ENCODE data around the gene SCYGR8.

DNA sequence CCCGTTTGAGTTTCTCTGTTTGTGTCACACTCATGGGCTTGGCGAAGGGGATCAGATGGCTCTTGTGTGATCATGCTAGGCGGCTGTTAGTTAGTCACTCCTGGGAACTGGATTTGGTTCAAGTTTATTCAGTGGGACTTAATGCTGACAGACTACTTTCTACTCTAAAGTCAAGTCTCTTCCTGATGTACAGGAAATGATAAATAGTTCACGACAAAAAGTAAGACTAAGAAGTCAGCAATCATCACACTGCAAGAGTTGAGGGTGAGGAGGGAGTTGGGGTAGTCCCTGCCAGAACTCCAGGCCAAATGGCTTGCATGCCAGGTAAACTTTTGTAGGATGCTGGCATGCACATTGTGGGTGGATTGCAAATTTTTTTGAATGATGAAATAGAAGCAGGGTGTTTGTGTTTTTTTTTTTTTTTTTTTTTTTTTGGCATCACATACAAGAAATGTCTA lies 42.9 kb downstream of the SCYGR8 start:
- TF ChIP-seq, protein P1, sequence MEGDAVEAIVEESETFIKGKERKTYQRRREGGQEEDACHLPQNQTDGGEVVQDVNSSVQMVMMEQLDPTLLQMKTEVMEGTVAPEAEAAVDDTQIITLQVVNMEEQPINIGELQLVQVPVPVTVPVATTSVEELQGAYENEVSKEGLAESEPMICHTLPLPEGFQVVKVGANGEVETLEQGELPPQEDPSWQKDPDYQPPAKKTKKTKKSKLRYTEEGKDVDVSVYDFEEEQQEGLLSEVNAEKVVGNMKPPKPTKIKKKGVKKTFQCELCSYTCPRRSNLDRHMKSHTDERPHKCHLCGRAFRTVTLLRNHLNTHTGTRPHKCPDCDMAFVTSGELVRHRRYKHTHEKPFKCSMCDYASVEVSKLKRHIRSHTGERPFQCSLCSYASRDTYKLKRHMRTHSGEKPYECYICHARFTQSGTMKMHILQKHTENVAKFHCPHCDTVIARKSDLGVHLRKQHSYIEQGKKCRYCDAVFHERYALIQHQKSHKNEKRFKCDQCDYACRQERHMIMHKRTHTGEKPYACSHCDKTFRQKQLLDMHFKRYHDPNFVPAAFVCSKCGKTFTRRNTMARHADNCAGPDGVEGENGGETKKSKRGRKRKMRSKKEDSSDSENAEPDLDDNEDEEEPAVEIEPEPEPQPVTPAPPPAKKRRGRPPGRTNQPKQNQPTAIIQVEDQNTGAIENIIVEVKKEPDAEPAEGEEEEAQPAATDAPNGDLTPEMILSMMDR (IDR thresholded peaks at IDR 0.05; ENCODE audit: borderline replicate concordance, extremely low read depth, low read length, poor library complexity, severe bottlenecking), result no peak
- TF ChIP-seq EZH2 (IDR thresholded peaks at IDR 0.05; ENCODE audit: borderline replicate concordance, low read depth, low read length, severe bottlenecking), result no peak
